Measurements from ENCODE around the gene MBOAT2. TPM values are rescaled to one million over a fixed set of nuclear protein-coding genes. Genes with fewer than 3 reads are reported as not detected.

The MBOAT2 gene
- total RNA-seq, 1 experiment from 2014 or later, result 16.8 TPM

- no TSS peak for BruUV-seq (replicated peaks)
- RAD21 ChIA-PET (ENCODE audit: low non-redundant PET in 1 of 2, low total read pairs in 2 of 2, uncharacterized antibody in 2 of 2, unreplicated experiment in 2 of 2), result no interaction called here
Observed at GRCh38 chr2:8981876-8982275, 21.6 kb downstream of the MBOAT2 start.

GRCh38 chr2:8980096-8980495 lies 23.4 kb downstream of the MBOAT2 start:
- H3K4me2 ChIP-seq (ENCODE audit: low read length), result no peak overlapping the region
- no peak overlapping the region for H3K9ac ChIP-seq (ENCODE audit: low read length)
- H3K27me3 ChIP-seq (ENCODE audit: insufficient read depth, low read length), result no peaks in the 10 kb centered on the region
- no peaks in the 10 kb centered on the region for H3K4me1 ChIP-seq (ENCODE audit: control insufficient read depth in 1 of 2, insufficient read depth in 2 of 2, low read length in 2 of 2)
- H4K20me1 ChIP-seq (ENCODE audit: insufficient read depth), result no peaks in the 10 kb centered on the region
- ATAC-seq (no peak), DNase-seq (ENCODE audit: low read depth, low spot score) (no peak)
- POLR2A ChIA-PET, result no interaction called here
- no peaks in the 10 kb centered on the region for H3K79me2 ChIP-seq (ENCODE audit: insufficient read depth, low read length)
- H3K4me3 ChIP-seq (replicated peaks in 1 of 2; ENCODE audit: low read depth in 1 of 2, low read length in 2 of 2), result no peak overlapping the region
- RAD21 ChIA-PET (ENCODE audit: low non-redundant PET in 1 of 2, low total read pairs in 2 of 2, uncharacterized antibody in 2 of 2, unreplicated experiment in 2 of 2), result no interaction called here
- TF ChIP-seq SIN3A (IDR thresholded peaks at IDR 0.05; ENCODE audit: low read depth) (no peak), ELF1 (IDR thresholded peaks at IDR 0.05; ENCODE audit: borderline replicate concordance, low read depth) (no peak), EGR1 (IDR thresholded peaks at IDR 0.05; ENCODE audit: low read depth) (no peak), EZH2phosphoT487 (IDR thresholded peaks at IDR 0.05; ENCODE audit: borderline replicate concordance) (no peak), CEBPB (IDR thresholded peaks at IDR 0.05; ENCODE audit: low read depth) (no peak), REST (IDR thresholded peaks at IDR 0.05; ENCODE audit: low read depth) (no peak), TCF7L2 (IDR thresholded peaks at IDR 0.05; ENCODE audit: borderline replicate concordance, extremely low read depth, insufficient read depth, insufficient read length) (no peak), ZFX (IDR thresholded peaks at IDR 0.05) (no peak), CTCF (IDR thresholded peaks at IDR 0.05 in 2 of 3, conservative IDR thresholded peaks at IDR 0.05 in 1 of 3; ENCODE audit: borderline replicate concordance in 1 of 3, insufficient read depth in 1 of 3, low read depth in 2 of 3, low read length in 2 of 3) (no peak), SP1 (IDR thresholded peaks at IDR 0.05; ENCODE audit: low read depth) (no peak)
- H3K27ac ChIP-seq (ENCODE audit: low read depth, low read length), result no peak overlapping the region
- CTCF ChIA-PET, result no interaction called here
- no TSS peak for BruUV-seq (replicated peaks)
- no peak overlapping the region for H2AFZ ChIP-seq (ENCODE audit: low read depth, low read length, poor library complexity, severe bottlenecking)
- no peaks in the 10 kb centered on the region for H3K36me3 ChIP-seq (ENCODE audit: control insufficient read depth in 1 of 2, insufficient read depth in 2 of 2, low read length in 2 of 2)
- no peaks in the 10 kb centered on the region for H3K9me2 ChIP-seq (ENCODE audit: insufficient read depth)
- H3K9me3 ChIP-seq (ENCODE audit: control insufficient read depth in 1 of 2, insufficient read depth in 1 of 2, low read depth in 1 of 2, low read length in 2 of 2), result no peaks in the 10 kb centered on the region
- intact Hi-C loops (cut with micrococcal nuclease), result no loop called here

More at GRCh38 chr2:8981876-8982275, 21.6 kb downstream of the MBOAT2 start:
- ATAC-seq, result no peak
- ChIA-PET CTCF (no interaction called here), POLR2A (no interaction called here)
- Histone ChIP-seq H3K4me1 (ENCODE audit: control insufficient read depth in 1 of 2, insufficient read depth in 2 of 2, low read length in 2 of 2) (no peaks in the 10 kb centered on the region), H3K4me2 (ENCODE audit: low read length) (no peak overlapping the region), H3K9me3 (ENCODE audit: control insufficient read depth in 1 of 2, insufficient read depth in 1 of 2, low read depth in 1 of 2, low read length in 2 of 2) (no peaks in the 10 kb centered on the region), H4K20me1 (ENCODE audit: insufficient read depth) (no peaks in the 10 kb centered on the region), H3K4me3 (replicated peaks in 1 of 2; ENCODE audit: low read depth in 1 of 2, low read length in 2 of 2) (no peak overlapping the region), H3K36me3 (ENCODE audit: control insufficient read depth in 1 of 2, insufficient read depth in 2 of 2, low read length in 2 of 2) (no peaks in the 10 kb centered on the region), H2AFZ (ENCODE audit: low read depth, low read length, poor library complexity, severe bottlenecking) (no peak overlapping the region), H3K27ac (ENCODE audit: low read depth, low read length) (no peak overlapping the region), H3K9ac (ENCODE audit: low read length) (no peak overlapping the region), H3K27me3 (ENCODE audit: insufficient read depth, low read length) (no peaks in the 10 kb centered on the region), H3K9me2 (ENCODE audit: insufficient read depth) (no peaks in the 10 kb centered on the region), H3K79me2 (ENCODE audit: insufficient read depth, low read length) (no peaks in the 10 kb centered on the region)
- TF ChIP-seq MAX (IDR thresholded peaks at IDR 0.05), result no peak
- no peak for TF ChIP-seq EZH2phosphoT487 (IDR thresholded peaks at IDR 0.05; ENCODE audit: borderline replicate concordance)
- no peak for TF ChIP-seq SRF (IDR thresholded peaks at IDR 0.05; ENCODE audit: low read depth)
- TF ChIP-seq POLR2AphosphoS5 (IDR thresholded peaks at IDR 0.05; ENCODE audit: low read depth, low read length), result no peak
- no peak for TF ChIP-seq ZFX (IDR thresholded peaks at IDR 0.05)
- DNase-seq (ENCODE audit: low read depth, low spot score), result no peak
- intact Hi-C loops (cut with micrococcal nuclease), result no loop called here

All from HCT116 (cell line).